Smooth muscle cell (in vitro differentiated cells): ENCODE measurements around the gene CHD2. TPM values are rescaled to one million over a fixed set of nuclear protein-coding genes. Genes with fewer than 3 reads are reported as not detected.

Source experiments
- DNase-seq: peaks from one replicate; lab custom pipeline; 2025; ENCODE audit not compliant: unreplicated experiment; lab: John Stamatoyannopoulos, UW
- H2AFZ ChIP-seq: fragments of 200-600 bp; sonication (generic); 2 replicates; pipeline ENCODE4 v1.6.0; 2016; ENCODE audit warnings: antibody characterized with exemption, low read depth, mild to moderate bottlenecking
- H3F3A ChIP-seq: fragments of 200-600 bp; sonication (generic); 2 replicates; pipeline ENCODE4 v1.6.0; 2017; ENCODE audit warnings: antibody characterized with exemption, low read depth
- H3K27ac ChIP-seq: fragments of 200-600 bp; sonication (generic); 2 replicates; pipeline ENCODE4 v1.5.1; 2016; ENCODE audit warnings: low read depth, mild to moderate bottlenecking
- H3K27me3 ChIP-seq: fragments of 200-600 bp; sonication (generic); 2 replicates; pipeline ENCODE4 v1.6.1; 2016; ENCODE audit warnings: low read depth, mild to moderate bottlenecking
- H3K36me3 ChIP-seq: fragments of 200-600 bp; sonication (generic); 2 replicates; pipeline ENCODE4 v1.5.1; 2016; ENCODE audit warnings: low read depth
- H3K4me1 ChIP-seq: fragments of 200-600 bp; sonication (generic); 2 replicates; pipeline ENCODE4 v1.5.1; 2016; ENCODE audit warnings: low read depth
- H3K4me2 ChIP-seq: fragments of 200-600 bp; sonication (generic); 2 replicates; pipeline ENCODE4 v1.6.0; 2016; ENCODE audit warnings: mild to moderate bottlenecking
- H3K4me3 ChIP-seq: fragments of 200-600 bp; sonication (generic); 2 replicates; pipeline ENCODE4 v1.5.1; 2016; ENCODE audit warnings: mild to moderate bottlenecking
- H3K79me2 ChIP-seq: fragments of 200-600 bp; sonication (generic); 2 replicates; pipeline ENCODE4 v1.6.0; 2016; ENCODE audit warnings: low read depth, mild to moderate bottlenecking
- H3K9ac ChIP-seq: fragments of 200-600 bp; sonication (generic); 2 replicates; pipeline ENCODE4 v1.6.0; 2016; ENCODE audit warnings: low read depth
- H3K9me3 ChIP-seq: fragments of 200-600 bp; sonication (generic); replicated peaks from 2 replicates; pipeline ENCODE4 v1.5.1; 2016; ENCODE audit warnings: low read depth
- H4K20me1 ChIP-seq: fragments of 200-600 bp; sonication (generic); 2 replicates; pipeline ENCODE4 v1.6.0; 2016; ENCODE audit warnings: low read depth
- CTCF ChIP-seq: fragments of 200-600 bp; sonication (generic); IDR thresholded peaks from 2 replicates; pipeline ENCODE4 v1.5.1; 2017; ENCODE audit warnings: borderline replicate concordance, mild to moderate bottlenecking, antibody characterized with exemption; ENCODE audit not compliant: insufficient read depth, poor library complexity, severe bottlenecking
- WGBS: methylation state at CpG from one replicate; pipeline ENCODE4 v1.1.7; 2016; ENCODE audit warnings: low lambda C conversion rate; 5-methylcytosine and 5-hydroxymethylcytosine counted together
- polyA plus RNA-seq: library from polyadenylated mRNA; unstranded; fragments of >200 nt; fragmentation: Nextera tagmentation; extraction: Ambion mirVana; gene quantifications from 2 replicates; pipeline ENCODE4 v1.2.1, GENCODE V29; 2016
- total RNA-seq: library from RNA; depleted of rRNA; stranded (reverse); fragments of >200 nt; gene quantifications from 2 replicates; pipeline ENCODE4 v1.2.3, GENCODE V29; 2014

CHD2 gene
- total and polyA plus RNA-seq, 2 experiments from 2014 or later = 64.4 to 99.2 TPM

- 92% methylated on average over 5 of the region's 5 CpGs for WGBS
- H4K20me1 ChIP-seq = peaks cover 72% of the 10 kb centered on the region
- no peak overlapping the region for H2AFZ ChIP-seq
- peaks cover 52% of the 10 kb centered on the region for H3K36me3 ChIP-seq
- DNase-seq = no peak
- H3K27ac ChIP-seq = no peak overlapping the region
- H3K4me1 ChIP-seq = peaks cover 3% of the 10 kb centered on the region
- no peak overlapping the region for H3K9ac ChIP-seq
- peaks cover 54% of the 10 kb centered on the region for H3K79me2 ChIP-seq
- no peak overlapping the region for H3K4me2 ChIP-seq
- no peak for TF ChIP-seq CTCF
- H3F3A ChIP-seq = peaks cover 13% of the 10 kb centered on the region
- no peaks in the 10 kb centered on the region for H3K9me3 ChIP-seq
- no peak overlapping the region for H3K4me3 ChIP-seq
- H3K27me3 ChIP-seq = no peaks in the 10 kb centered on the region
These were observed 79.0 kb downstream of the CHD2 start for GRCh38 chr15:92979011-92979701.

- no peak overlapping the region for H3K4me2 ChIP-seq
- peaks cover 71% of the 10 kb centered on the region for H4K20me1 ChIP-seq
- peaks cover 64% of the 10 kb centered on the region for H3K36me3 ChIP-seq
- no peaks in the 10 kb centered on the region for H3K9me3 ChIP-seq
- no peak for TF ChIP-seq CTCF
- no peak overlapping the region for H2AFZ ChIP-seq
- H3K4me3 ChIP-seq = no peak overlapping the region
- peak overlapping the region; percentile 10 for H3K27ac ChIP-seq
- peaks cover 45% of the 10 kb centered on the region for H3K79me2 ChIP-seq
- no peaks in the 10 kb centered on the region for H3K27me3 ChIP-seq
- DNase-seq = no peak
- H3F3A ChIP-seq = peaks cover 11% of the 10 kb centered on the region
- H3K9ac ChIP-seq = no peak overlapping the region
- WGBS = 86% methylated on average over 8 of the region's 8 CpGs
- peaks cover 3% of the 10 kb centered on the region for H3K4me1 ChIP-seq
These were observed 81.2 kb downstream of the CHD2 start for GRCh38 chr15:92981333-92981732.

- Histone ChIP-seq H4K20me1 (peaks cover 72% of the 10 kb centered on the region), H2AFZ (no peak overlapping the region), H3K79me2 (peaks cover 56% of the 10 kb centered on the region), H3K36me3 (peaks cover 51% of the 10 kb centered on the region), H3K4me2 (no peak overlapping the region), H3K4me1 (peaks cover 3% of the 10 kb centered on the region), H3K4me3 (no peak overlapping the region), H3K9me3 (no peaks in the 10 kb centered on the region), H3K27me3 (no peaks in the 10 kb centered on the region), H3K27ac (no peak overlapping the region), H3F3A (peaks cover 23% of the 10 kb centered on the region), H3K9ac (no peak overlapping the region)
- WGBS = 91% methylated on average over 4 of the region's 4 CpGs
- DNase-seq = no peak
- TF ChIP-seq CTCF = no peak
These were observed 84.0 kb downstream of the CHD2 start for GRCh38 chr15:92984161-92984560.

- H3K9me3 ChIP-seq = no peaks in the 10 kb centered on the region
- no peaks in the 10 kb centered on the region for H3K27me3 ChIP-seq
- H3K4me2 ChIP-seq = no peak overlapping the region
- peaks cover 96% of the 10 kb centered on the region for H4K20me1 ChIP-seq
- H2AFZ ChIP-seq = no peak overlapping the region
- no peak for TF ChIP-seq CTCF
- no peak overlapping the region for H3K4me3 ChIP-seq
- H3F3A ChIP-seq = peaks cover 26% of the 10 kb centered on the region
- no peaks in the 10 kb centered on the region for H3K4me1 ChIP-seq
- 96% methylated on average over 2 of the region's 2 CpGs for WGBS
- no peak for DNase-seq
- H3K36me3 ChIP-seq = peaks cover 53% of the 10 kb centered on the region
- H3K27ac ChIP-seq = peak overlapping the region; percentile 21
- no peak overlapping the region for H3K9ac ChIP-seq
- H3K79me2 ChIP-seq = peaks cover 80% of the 10 kb centered on the region
These were observed 89.3 kb downstream of the CHD2 start for GRCh38 chr15:92989470-92989869.
